Lung (tissue), 16 donors: ENCODE results near the gene PPP2R1B. TPM values are rescaled to one million over a fixed set of nuclear protein-coding genes. Genes with fewer than 3 reads are reported as not detected.
A peak's percentile ranks its signal among the peaks of the same experiment; 100 is the strongest.

Experiments used
- ATAC-seq: fragments of 200-7000 bp; cut with Tn5 transposase; one replicate; pipeline ENCODE4 v1.9.1; 2020; ENCODE audit warnings: moderate number of reproducible peaks; ENCODE audit not compliant: insufficient read depth, low FRiP score
- DNase-seq, 3 donors: peaks; one replicate each; pipeline ENCODE4 v3.0.0-alpha.2; 2013 to 2017
- H3K27ac ChIP-seq, 2 donors: one replicate each; pipeline ENCODE4 v1.5.1; 2013; ENCODE audit warnings: mild to moderate bottlenecking in 2 of 2, moderate library complexity in 2 of 2, control low read depth in 1 of 2, inconsistent platforms in 1 of 2, low read depth in 1 of 2, low read length in 1 of 2
- H3K27me3 ChIP-seq, 3 donors: one replicate each; pipeline ENCODE4 v1.5.1; 2013; ENCODE audit warnings: low read length in 2 of 3; ENCODE audit not compliant: control insufficient read depth in 3 of 3, insufficient read depth in 3 of 3
- H3K36me3 ChIP-seq, 4 donors: one replicate each; pipeline ENCODE4 v1.5.1; 2013; ENCODE audit warnings: low read length in 4 of 4, mild to moderate bottlenecking in 1 of 4, moderate library complexity in 1 of 4; ENCODE audit not compliant: control insufficient read depth in 4 of 4, insufficient read depth in 4 of 4
- H3K4me1 ChIP-seq, 5 donors: one replicate each; pipeline ENCODE4 v1.5.1; 2013; ENCODE audit warnings: low read length in 5 of 5, mild to moderate bottlenecking in 2 of 5, moderate library complexity in 1 of 5; ENCODE audit not compliant: control insufficient read depth in 5 of 5, insufficient read depth in 5 of 5
- H3K4me3 ChIP-seq: one replicate; pipeline ENCODE4 v1.5.1; 2013; ENCODE audit warnings: mild to moderate bottlenecking, control low read depth, moderate library complexity
- H3K9ac ChIP-seq, 2 donors: one replicate each; pipeline ENCODE4 v1.5.1; 2013; ENCODE audit warnings: low read length in 2 of 2, control low read depth in 1 of 2; ENCODE audit not compliant: insufficient read depth in 1 of 2
- H3K9me3 ChIP-seq, 4 donors: one replicate each; pipeline ENCODE4 v1.5.1; 2013; ENCODE audit warnings: low read length in 3 of 4, mild to moderate bottlenecking in 1 of 4, moderate library complexity in 1 of 4; ENCODE audit not compliant: control insufficient read depth in 4 of 4, insufficient read depth in 3 of 4
- CTCF ChIP-seq: IDR thresholded peaks from 2 replicates; pipeline ENCODE4 v1.5.1; 2012; ENCODE audit warnings: mild to moderate bottlenecking; ENCODE audit errors: control extremely low read depth, extremely low read depth
- WGBS, 2 donors: extraction: QIAGEN DNeasy Blood & Tissue Kit; methylation state at CpG; one replicate each; pipeline ENCODE4 v1.1.7; 2013; 5-methylcytosine and 5-hydroxymethylcytosine counted together
- long read RNA-seq, 5 donors: transcript quantifications; one replicate each; lab custom pipeline, GENCODE V29; 2026
- polyA plus RNA-seq, 2 donors: library from polyadenylated mRNA; stranded (reverse); fragments of 200-250 nt; gene quantifications; one replicate each; pipeline ENCODE4 v1.2.1, GENCODE V29; 2013
- total RNA-seq, 2 donors: library from RNA; depleted of rRNA in 1 of 2; stranded (reverse); fragments of >200 nt in 1 of 2; gene quantifications; one replicate each; pipeline ENCODE4 v1.2.1, GENCODE V29; 2014 to 2021
- donor health status: control.
- donor health status: control.
- donor health status: Bipolar disorder and iron deficiency.
- donor health status: healthy.
- donor health status: DM: yes; HTN: yes; CAD: no.

Gene PPP2R1B
- total RNA-seq (10 to 100 TPM; 30.0 to 71.5 TPM), polyA plus RNA-seq (10 to 100 TPM in 1 of 2 donors, 1 to 10 TPM in 1; 8.3 to 10.9 TPM)
- long read RNA-seq, donor 1, full-length matches to known transcripts, result 4 of 4 reads
- long read RNA-seq, donor 1, partial matches to known transcripts, result 0 of 4 reads
- long read RNA-seq, donor 1, other reads (novel, unspliced or antisense), result 0 of 4 reads
- long read RNA-seq, donor 2, full-length matches to known transcripts, result 1 of 46 reads
- long read RNA-seq, donor 2, partial matches to known transcripts, result 45 of 46 reads
- long read RNA-seq, donor 2, other reads (novel, unspliced or antisense), result 0 of 46 reads
- long read RNA-seq, donor 3, full-length matches to known transcripts, result 3 of 3 reads
- long read RNA-seq, donor 3, partial matches to known transcripts, result 0 of 3 reads
- long read RNA-seq, donor 3, other reads (novel, unspliced or antisense), result 0 of 3 reads
- long read RNA-seq, donor 4, full-length matches to known transcripts, result 1 of 1 reads
- long read RNA-seq, donor 4, partial matches to known transcripts, result 0 of 1 reads
- long read RNA-seq, donor 4, other reads (novel, unspliced or antisense), result 0 of 1 reads
- long read RNA-seq, donor 5, full-length matches to known transcripts, result 1 of 1 reads
- long read RNA-seq, donor 5, partial matches to known transcripts, result 0 of 1 reads
- long read RNA-seq, donor 5, other reads (novel, unspliced or antisense), result 0 of 1 reads

- peak; percentile 86 to 93 (median 90) for DNase-seq
- no peak for TF ChIP-seq CTCF
- peaks cover 3 to 26% (median 19%) of the 10 kb centered on the region in 4 donors for H3K36me3 ChIP-seq
- H3K4me3 ChIP-seq, result peak within 1 kb of the TSS; percentile 90
- H3K27me3 ChIP-seq, result no peaks in the 10 kb centered on the region
- peaks cover 2 to 29% (median 17%) of the 10 kb centered on the region in 5 donors for H3K4me1 ChIP-seq
- ATAC-seq, result peak; percentile 96
- no peaks in the 10 kb centered on the region for H3K9me3 ChIP-seq
- H3K9ac ChIP-seq, result peak within 1 kb of the TSS; percentile 81 to 98
- WGBS, 2 donors, result 0 to 1% methylated on average over 52 to 61 of the region's 61 CpGs
- H3K27ac ChIP-seq, result peak within 1 kb of the TSS; percentile 83 to 95
Measured at GRCh38 chr11:111765984-111766833, at the start of gene PPP2R1B. PPP2R1B (minus strand) TSS chr11:111766389; CDS start chr11:111766361, 28 bp downstream.

DNA sequence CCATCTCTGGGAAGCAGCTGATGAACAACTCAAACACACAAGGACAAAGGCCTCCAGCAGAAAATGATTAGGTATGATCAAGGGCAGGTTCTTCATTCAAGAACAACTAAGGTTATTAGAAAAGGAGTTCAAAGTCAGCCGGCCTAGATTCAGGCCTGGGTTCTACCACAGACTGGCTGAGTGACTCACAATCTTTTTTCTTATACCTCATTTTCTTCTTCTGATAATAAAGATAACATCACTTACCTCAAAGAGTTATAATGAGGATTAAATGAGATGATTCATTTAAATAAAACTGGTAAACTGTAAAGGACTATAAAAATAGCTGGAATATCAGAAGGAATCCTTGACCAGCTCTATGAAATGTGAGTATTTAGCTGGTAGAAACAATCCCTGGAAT lies 49.3 kb upstream of the PPP2R1B start:
- ATAC-seq (no peak), DNase-seq (no peak)
- Histone ChIP-seq H3K27me3 (no peaks in the 10 kb centered on the region), H3K9me3 (no peaks in the 10 kb centered on the region), H3K4me1 (peaks cover 0 to 24% (median 0%) of the 10 kb centered on the region in 5 donors), H3K4me3 (no peak overlapping the region), H3K36me3 (peaks cover 0 to 12% (median 0%) of the 10 kb centered on the region in 4 donors), H3K9ac (no peak overlapping the region), H3K27ac (no peak overlapping the region)
- whole genome bisulfite sequencing, 2 donors, result 90 to 94% methylated on average over 1 of the region's 1 CpG
- TF ChIP-seq CTCF, result no peak

GRCh38 chr11:111814557-111815320 lies 48.5 kb upstream of the PPP2R1B start:
- Histone ChIP-seq H3K9me3 (no peaks in the 10 kb centered on the region), H3K9ac (no peak overlapping the region), H3K27me3 (no peaks in the 10 kb centered on the region), H3K36me3 (peaks cover 0 to 9% (median under 1%) of the 10 kb centered on the region in 4 donors), H3K27ac (no peak overlapping the region), H3K4me1 (peaks cover 0 to 17% (median 0%) of the 10 kb centered on the region in 5 donors), H3K4me3 (no peak overlapping the region)
- ATAC-seq (peak; percentile 47), DNase-seq (peak in 1 of 3 donors; percentile 29)
- TF ChIP-seq CTCF, result no peak
- 84 to 89% methylated on average over 8 of the region's 8 CpGs for WGBS, 2 donors
